ENCODE data around the gene POLD4. TPM values are rescaled to one million over a fixed set of nuclear protein-coding genes. Genes with fewer than 3 reads are reported as not detected.

Gene POLD4
- total RNA-seq, 1 donor from 2014 or later = 32.0 TPM

GRCh38 chr11:67395555-67396258, 42.4 kb upstream of the POLD4 start:
- Mint-ChIP-seq H3K36me3 (peaks cover 2% of the 10 kb centered on the region), H3K4me1 (peaks cover 25% of the 10 kb centered on the region), H3K9me3 (no peaks in the 10 kb centered on the region), H3K27me3 (ENCODE audit: low read depth) (no peaks in the 10 kb centered on the region), H3K4me3 (no peak overlapping the region), H3K27ac (no peak overlapping the region)
- TF ChIP-seq CTCF (IDR thresholded peaks at IDR 0.05; ENCODE audit: unreplicated experiment) = no peak
- no peak for DNase-seq (ENCODE audit: low spot score in 2 of 2, unreplicated experiment in 2 of 2)

DNA sequence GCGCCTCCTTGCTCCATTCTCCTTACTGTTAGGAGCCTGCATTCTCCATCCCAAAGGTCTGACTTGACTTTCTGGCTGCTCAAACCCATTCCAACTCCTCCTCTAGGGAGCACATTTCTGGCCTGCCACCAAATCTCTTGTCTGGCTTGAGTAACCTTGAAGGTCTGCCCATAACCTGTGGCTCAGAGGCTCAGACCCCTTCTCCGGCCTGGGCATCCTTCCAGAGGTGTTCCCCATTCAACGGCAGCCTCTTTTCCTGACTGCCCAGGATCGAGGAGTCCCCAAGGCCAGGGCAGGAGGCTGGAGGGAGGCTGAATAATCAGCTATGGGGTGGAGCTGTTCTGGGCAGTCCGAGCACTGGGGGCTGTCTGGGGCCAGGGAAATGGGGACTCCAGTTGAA, 40.6 kb upstream of the POLD4 start:
- Mint-ChIP-seq H3K4me1 (peaks cover 28% of the 10 kb centered on the region), H3K4me3 (peak overlapping the region; percentile 32), H3K27ac (no peak overlapping the region), H3K27me3 (ENCODE audit: low read depth) (no peaks in the 10 kb centered on the region), H3K36me3 (peaks cover 2% of the 10 kb centered on the region), H3K9me3 (no peaks in the 10 kb centered on the region)
- no peak for DNase-seq (ENCODE audit: low spot score in 2 of 2, unreplicated experiment in 2 of 2)
- no peak for TF ChIP-seq CTCF (IDR thresholded peaks at IDR 0.05; ENCODE audit: unreplicated experiment)

DNA sequence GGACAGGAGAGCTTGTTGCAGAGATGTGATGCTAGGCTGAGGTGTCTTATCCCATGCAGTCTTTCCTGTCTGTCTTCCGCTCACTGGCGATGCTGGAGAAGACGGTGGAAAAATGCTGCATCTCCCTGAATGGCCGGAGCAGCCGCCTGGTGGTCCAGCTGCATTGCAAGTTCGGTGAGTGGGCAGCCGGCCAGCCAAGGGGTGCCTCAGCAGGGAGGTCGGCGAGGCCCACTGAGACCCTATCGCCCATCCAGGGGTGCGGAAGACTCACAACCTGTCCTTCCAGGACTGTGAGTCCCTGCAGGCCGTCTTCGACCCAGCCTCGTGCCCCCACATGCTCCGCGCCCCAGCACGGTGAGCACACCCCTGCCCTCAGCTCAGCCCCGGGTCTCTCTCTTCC, 40.1 kb upstream of the POLD4 start:
- H3K36me3 Mint-ChIP-seq = peaks cover 2% of the 10 kb centered on the region
- H3K9me3 Mint-ChIP-seq = no peaks in the 10 kb centered on the region
- no peaks in the 10 kb centered on the region for H3K27me3 Mint-ChIP-seq (ENCODE audit: low read depth)
- peaks cover 28% of the 10 kb centered on the region for H3K4me1 Mint-ChIP-seq
- H3K4me3 Mint-ChIP-seq = peak overlapping the region; percentile 79
- no peak overlapping the region for H3K27ac Mint-ChIP-seq
- no peak for TF ChIP-seq CTCF (IDR thresholded peaks at IDR 0.05; ENCODE audit: unreplicated experiment)
- DNase-seq (ENCODE audit: low spot score in 2 of 2, unreplicated experiment in 2 of 2) = no peak

DNA sequence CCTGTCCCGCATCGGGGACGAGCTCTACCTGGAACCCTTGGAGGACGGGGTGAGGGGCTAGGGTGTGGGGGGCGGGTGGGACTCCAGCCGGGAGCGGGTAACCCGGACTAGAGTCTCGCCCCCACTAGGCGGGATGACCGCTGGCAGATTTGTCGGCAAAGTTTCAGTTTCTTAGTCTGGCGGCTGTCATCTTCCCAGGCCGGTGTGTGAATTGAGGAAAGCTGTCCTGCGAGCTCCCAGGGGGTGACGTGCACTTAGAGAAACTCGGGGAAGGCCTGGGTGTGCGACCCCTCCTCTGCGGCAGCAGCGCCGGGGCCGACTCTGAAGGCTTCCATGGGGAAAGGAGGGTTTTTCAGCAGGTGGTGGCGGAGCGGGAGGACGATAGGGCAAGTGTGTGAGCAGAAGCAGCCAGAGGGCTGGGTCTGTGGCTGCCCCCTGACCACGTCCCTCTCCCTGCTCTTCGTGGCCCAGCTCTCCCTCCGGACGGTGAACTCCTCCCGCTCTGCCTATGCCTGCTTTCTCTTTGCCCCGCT, 38.9 kb upstream of the POLD4 start:
- Mint-ChIP-seq H3K4me1 (peaks cover 28% of the 10 kb centered on the region), H3K36me3 (no peaks in the 10 kb centered on the region), H3K27ac (peak overlapping the region; percentile 82), H3K4me3 (peak overlapping the region; percentile 79), H3K9me3 (no peaks in the 10 kb centered on the region), H3K27me3 (ENCODE audit: low read depth) (no peaks in the 10 kb centered on the region)
- no peak for TF ChIP-seq CTCF (IDR thresholded peaks at IDR 0.05; ENCODE audit: unreplicated experiment)
- DNase-seq (ENCODE audit: low spot score in 2 of 2, unreplicated experiment in 2 of 2) = no peak

- peak within 1 kb of the TSS; percentile 96 for H3K27ac Mint-ChIP-seq
- H3K36me3 Mint-ChIP-seq = no peaks in the 10 kb centered on the region
- peaks cover 25% of the 10 kb centered on the region for H3K4me1 Mint-ChIP-seq
- no peaks in the 10 kb centered on the region for H3K9me3 Mint-ChIP-seq
- H3K27me3 Mint-ChIP-seq (ENCODE audit: low read depth) = no peaks in the 10 kb centered on the region
- no peak for TF ChIP-seq CTCF (IDR thresholded peaks at IDR 0.05; ENCODE audit: unreplicated experiment)
- DNase-seq (ENCODE audit: low spot score in 2 of 2, unreplicated experiment in 2 of 2) = peak; percentile 90 to 93
- peak within 1 kb of the TSS; percentile 79 for H3K4me3 Mint-ChIP-seq
These were observed 38.2 kb upstream of the POLD4 start, which contains the start of gene RAD9A for GRCh38 chr11:67391304-67392182. TSS of gene RAD9A (plus strand) at chr11:67391986. CDS start at chr11:67392045, 59 bp downstream.

All from mesothelial cell of epicardium (in vitro differentiated cells).